Measurements from ENCODE around the gene HEATR3. TPM values are rescaled to one million over a fixed set of nuclear protein-coding genes. Genes with fewer than 3 reads are reported as not detected.

Gene HEATR3
- total and polyA plus RNA-seq, 2 of the 8 experiments (the other 6 are each of a cell fraction or from before 2014, with no cell fraction given): 13.0 to 29.2 TPM

GRCh38 chr16:50024684-50025536, 40.9 kb upstream of the HEATR3 start, which contains the start of gene CNEP1R1 (continued):
- TF ChIP-seq PHF8 (conservative IDR thresholded peaks at IDR 0.05; ENCODE audit: low read depth, low read length): peak; percentile 84
- peak in 1 of 2 experiments; percentile 28; a peak in 1 of 3 replicates for TF ChIP-seq POLR2A (IDR thresholded peaks at IDR 0.05; ENCODE audit: control extremely low read depth in 1 of 2, low read depth in 2 of 2, low read length in 2 of 2)
- TF ChIP-seq POLR2AphosphoS5 (IDR thresholded peaks at IDR 0.05; ENCODE audit: low read depth, low read length): no peak; the same call in 1 of the 2 replicates
- TF ChIP-seq TCF12 (IDR thresholded peaks at IDR 0.05; ENCODE audit: low read depth, low read length): no peak
- TF ChIP-seq TBP (IDR thresholded peaks at IDR 0.05; ENCODE audit: low read depth, low read length): peak; percentile 14; the same call in 1 of the 2 replicates
- TF ChIP-seq KDM4A (IDR thresholded peaks at IDR 0.05; ENCODE audit: low read depth, low read length, severe bottlenecking): peak; percentile 94
- TF ChIP-seq SIRT6 (IDR thresholded peaks at IDR 0.05; ENCODE audit: low read length): no peak
- no peak for TF ChIP-seq SAP30 (IDR thresholded peaks at IDR 0.05; ENCODE audit: insufficient read depth, insufficient replicate concordance, low read length)
- TF ChIP-seq CHD2 (IDR thresholded peaks at IDR 0.05; ENCODE audit: low read length): peak; percentile 91
- TF ChIP-seq JUN (IDR thresholded peaks at IDR 0.05; ENCODE audit: low read depth, low read length): no peak
- TF ChIP-seq CBX5 (IDR thresholded peaks at IDR 0.05; ENCODE audit: low read depth, low read length): no peak
- no peak for TF ChIP-seq KDM1A (IDR thresholded peaks at IDR 0.05; ENCODE audit: borderline replicate concordance, low read length)
- no peak for TF ChIP-seq HDAC2 (IDR thresholded peaks at IDR 0.05; ENCODE audit: borderline replicate concordance in 1 of 2, low read depth in 2 of 2, low read length in 2 of 2)
- no peak for TF ChIP-seq SUZ12 (IDR thresholded peaks at IDR 0.05; ENCODE audit: low read length)
- TF ChIP-seq CTCF (IDR thresholded peaks at IDR 0.05; ENCODE audit: control extremely low read depth in 1 of 3, insufficient read depth in 1 of 3, low read depth in 1 of 3, low read length in 3 of 3): peak; percentile 93 to 99 (median 96)
- TF ChIP-seq ATF2 (IDR thresholded peaks at IDR 0.05; ENCODE audit: low read length): no peak
- TF ChIP-seq CHD1 (IDR thresholded peaks at IDR 0.05; ENCODE audit: low read depth, low read length): no peak
- no peak for TF ChIP-seq FOSL1 (IDR thresholded peaks at IDR 0.05; ENCODE audit: insufficient read depth, low read depth, low read length)
- TF ChIP-seq TAF1 (IDR thresholded peaks at IDR 0.05; ENCODE audit: low read depth, low read length): peak; percentile 42; the same call in 1 of the 2 replicates
- TF ChIP-seq SIX5 (IDR thresholded peaks at IDR 0.05; ENCODE audit: low read depth, low read length): no peak
